ENCODE measurements around the gene ASB18.
"Not testable (repeated sequence)": the region's sequence is repeated elsewhere in the genome, so short reads cannot be mapped to it uniquely, and the experiment has no call there.

Gene ASB18

DNA sequence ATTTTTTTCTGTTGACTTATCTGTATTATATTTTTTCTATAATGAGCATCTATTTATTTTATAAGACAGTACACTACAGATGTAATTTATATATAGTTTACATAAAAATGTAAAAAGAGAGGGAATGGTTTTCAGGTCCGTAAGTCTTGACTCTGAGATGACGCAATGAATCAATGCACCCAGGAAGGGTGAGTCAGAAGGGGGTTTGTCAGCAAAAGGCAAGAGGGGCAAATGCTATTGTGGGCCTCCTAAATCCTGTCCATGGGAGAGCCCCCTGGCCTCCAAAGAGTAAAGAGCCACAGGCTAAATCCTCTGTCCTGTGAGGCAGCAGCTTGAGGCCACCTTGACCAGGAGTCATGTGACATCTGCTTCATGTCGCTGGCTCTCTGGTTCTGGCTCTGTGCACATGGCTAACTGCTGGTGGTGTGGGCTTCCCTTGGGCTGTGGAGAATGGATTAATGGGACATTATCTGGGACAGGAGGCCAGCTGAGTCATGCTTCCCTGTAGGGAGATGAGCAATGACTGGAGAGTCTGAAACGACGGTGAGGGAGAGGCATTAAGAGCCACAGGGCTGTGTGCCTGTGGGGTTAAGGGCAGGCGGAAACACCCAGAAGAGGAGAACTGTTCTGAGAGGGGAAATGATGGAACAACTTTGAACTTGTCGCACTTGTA is 22.8 kb upstream of the ASB18 start:
- DNase-seq (ENCODE audit: low read depth in 3 of 3), result no peak

DNA sequence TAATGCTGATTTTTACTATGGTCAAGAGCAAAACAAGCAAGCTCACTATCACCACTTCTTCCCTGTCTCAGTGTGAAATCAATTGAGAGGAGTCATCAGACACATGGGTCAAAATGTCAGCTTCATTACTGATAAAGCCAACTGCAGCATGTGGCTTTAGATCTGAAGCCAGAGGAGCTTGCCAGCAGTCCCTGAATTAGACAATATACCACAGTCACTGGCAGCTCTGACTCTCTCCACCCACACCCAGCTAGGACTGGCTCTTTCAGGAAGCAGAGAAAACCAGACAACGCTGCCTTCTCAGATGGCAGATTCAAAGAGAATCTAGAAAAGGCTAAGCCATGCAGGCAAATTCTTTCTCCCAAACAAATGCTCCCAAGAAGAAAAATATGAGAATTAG is 20.0 kb upstream of the ASB18 start:
- no peak for DNase-seq (ENCODE audit: low read depth in 3 of 3)

DNA sequence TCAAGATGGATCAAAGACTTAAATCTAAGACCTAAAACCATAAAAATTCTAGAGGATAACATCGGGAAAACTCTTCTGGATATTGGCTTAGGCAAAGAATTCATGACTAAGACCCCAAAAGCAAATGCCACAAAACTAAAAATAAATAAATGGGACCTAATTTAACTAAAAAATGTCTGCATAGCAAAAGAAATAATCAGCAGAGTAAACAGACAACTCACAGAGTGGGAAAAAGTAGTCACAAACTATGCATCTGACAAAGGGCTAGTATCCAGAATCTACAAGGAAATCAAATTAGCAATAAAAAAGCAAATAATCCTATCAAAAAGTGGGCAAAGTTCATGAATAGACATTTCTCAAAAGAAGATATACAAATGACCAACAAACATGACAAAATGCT is 18.2 kb upstream of the ASB18 start:
- no peak for DNase-seq (ENCODE audit: low read depth in 3 of 3)

DNA sequence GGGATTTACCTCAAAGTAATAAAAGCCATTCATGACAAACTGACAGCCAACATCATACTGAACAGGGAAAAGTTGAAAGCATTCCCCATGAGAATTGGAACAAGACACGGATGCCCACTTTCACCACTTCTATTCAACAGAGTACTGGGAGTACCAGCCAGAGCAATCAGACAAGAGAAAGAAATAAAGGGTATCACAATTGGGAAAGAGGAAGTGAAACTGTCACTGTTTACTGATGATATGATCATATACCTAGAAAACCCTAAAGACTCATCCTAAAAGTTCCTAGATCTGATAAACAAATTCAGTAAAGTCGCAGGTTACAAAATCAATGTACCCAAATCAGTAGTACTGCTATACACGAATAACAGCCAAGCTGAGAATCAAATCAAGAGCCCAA is 17.2 kb upstream of the ASB18 start:
- no peak for DNase-seq (ENCODE audit: low read depth in 3 of 3)

DNA sequence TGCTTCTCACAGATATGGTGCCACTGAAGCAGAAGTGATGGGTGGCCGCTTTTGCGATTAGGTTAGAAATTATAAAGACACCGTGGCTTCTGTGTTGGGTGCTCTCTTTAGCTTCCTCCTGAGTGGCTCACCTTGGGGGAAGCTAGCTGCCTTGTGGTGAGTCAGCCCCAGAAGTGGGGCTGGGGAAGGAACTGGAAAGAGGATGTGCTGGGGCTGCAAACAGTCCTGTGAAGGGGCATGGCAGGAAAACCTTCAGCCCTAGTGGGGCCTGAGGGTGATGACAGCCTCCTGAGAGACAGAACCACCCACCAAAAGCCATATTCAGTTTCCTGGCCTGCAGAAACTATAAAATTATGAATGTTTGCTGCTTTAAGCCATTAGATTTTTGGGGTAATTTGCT is 8.9 kb upstream of the ASB18 start:
- no peak for DNase-seq (ENCODE audit: low read depth in 3 of 3)

DNA sequence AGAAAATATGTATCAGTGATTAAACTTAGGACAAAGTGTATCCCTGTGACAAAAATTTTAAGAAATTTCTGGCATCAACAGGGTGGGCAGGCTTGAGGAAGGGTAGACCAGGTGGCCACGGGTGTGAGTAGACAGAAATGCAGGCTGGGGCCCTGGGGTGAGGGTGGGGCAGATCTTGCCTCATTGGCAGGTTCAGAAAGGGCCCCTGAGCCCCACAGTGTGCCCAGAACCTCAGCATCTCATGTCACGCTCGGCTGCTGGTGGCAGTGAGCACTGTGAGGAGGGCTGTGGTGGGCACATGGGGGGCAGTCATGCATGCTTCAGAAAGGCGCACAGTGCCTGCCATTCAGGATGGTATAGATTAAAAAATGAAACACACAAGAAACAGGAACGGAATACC is 7.6 kb upstream of the ASB18 start:
- no peak for DNase-seq (ENCODE audit: low read depth in 3 of 3)

DNA sequence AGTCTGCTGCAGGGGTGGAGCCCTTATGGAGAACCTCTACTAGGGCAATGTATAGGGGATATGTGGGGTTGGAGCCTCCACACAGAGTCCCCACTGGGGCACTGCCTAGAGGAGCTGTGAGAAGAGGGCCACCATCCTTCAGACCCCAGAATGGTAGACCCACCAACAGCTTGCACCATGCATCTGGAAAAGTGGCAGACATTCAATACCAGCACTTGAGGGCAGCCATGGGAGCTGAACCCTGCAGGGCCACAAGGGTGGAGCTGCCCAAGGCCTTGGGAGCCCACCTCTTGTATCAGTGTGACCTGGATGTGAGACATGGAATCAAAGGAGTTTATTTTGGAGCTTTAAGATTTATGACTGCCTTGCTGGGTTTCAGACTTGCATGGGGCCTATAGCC is 5.7 kb upstream of the ASB18 start:
- not testable (repeated sequence) for DNase-seq (ENCODE audit: low read depth in 3 of 3)

DNA sequence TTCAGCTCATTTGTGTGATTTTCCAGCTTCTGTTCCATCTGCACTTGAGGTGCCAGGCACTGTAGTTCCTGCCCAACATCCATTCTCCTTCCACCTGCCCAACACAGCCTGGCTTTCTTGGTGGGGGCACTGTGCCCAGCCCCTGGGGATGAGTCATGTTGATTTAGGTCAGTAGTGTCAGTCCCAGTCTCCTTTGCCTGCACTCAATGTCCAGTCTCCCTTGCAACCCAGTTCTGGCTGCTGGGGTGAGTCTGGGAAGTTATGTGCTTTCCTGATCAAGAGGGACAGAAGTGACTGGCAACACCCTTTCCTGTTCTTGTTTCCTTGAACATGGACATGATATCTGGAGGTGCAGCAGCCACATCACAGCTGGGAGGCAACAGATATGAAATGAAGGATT is 1.5 kb upstream of the ASB18 start:
- no peak for DNase-seq (ENCODE audit: low read depth in 3 of 3)

DNA sequence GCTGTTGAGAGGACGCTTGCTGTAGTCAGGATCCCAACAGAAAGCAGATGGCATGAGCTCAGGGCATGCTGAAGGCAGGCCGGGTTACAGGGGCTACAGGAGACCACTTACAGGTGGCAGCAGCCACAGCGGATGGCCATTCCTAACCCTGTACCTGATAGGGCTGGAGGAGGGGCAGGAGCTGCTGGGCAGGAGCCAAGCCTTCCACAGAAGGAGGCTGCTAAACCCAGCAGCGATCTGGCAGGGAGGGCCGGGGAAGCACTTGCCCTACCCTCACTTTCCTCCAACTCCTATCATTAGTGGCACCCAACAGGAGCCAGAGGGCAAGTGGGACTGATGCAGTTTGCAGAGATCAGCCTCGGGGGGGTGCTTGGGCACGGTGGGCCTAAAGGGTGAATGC is 2.0 kb downstream of the ASB18 start:
- DNase-seq (ENCODE audit: low read depth in 3 of 3), result no peak

DNA sequence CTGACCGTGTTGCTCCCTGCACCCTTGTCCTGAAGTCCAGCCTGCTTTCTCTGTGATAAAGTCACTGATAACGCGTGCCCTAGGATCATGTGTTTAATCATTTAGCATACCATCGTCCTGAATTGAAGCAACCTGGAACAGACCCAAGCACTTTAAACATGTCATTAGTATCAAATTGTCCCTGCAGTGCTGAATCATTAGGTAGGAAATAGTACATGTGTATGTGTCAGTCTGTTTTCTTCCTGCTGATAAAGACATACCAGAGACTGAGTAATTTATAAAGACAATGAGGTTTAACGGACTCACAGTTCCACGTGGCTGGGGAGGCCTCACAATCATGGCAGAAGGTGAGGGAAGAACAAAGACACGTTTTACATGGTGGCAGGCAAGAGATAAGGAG is 2.8 kb downstream of the ASB18 start:
- DNase-seq (ENCODE audit: low read depth in 3 of 3), result no peak

DNA sequence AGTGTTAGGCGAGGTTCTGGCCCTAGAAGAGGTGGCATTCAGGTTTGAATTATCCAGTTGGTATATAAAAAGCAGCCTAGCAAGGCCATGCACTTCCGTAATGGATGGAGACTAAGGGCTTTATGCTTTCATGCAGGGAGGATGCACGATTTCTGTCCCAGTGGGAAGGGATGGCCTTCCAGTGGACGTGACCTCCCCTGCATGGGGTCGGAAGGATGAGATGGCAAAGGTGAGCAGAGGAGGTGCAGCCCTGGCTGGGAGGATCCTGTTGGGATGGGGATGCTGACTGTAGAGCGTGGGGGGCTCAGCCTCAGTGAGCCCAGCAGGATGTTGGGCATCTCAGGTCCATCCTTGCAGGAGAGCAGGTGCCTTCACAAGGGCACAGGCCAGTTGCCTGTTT is 4.8 kb downstream of the ASB18 start:
- no peak for DNase-seq (ENCODE audit: low read depth in 3 of 3)

DNA sequence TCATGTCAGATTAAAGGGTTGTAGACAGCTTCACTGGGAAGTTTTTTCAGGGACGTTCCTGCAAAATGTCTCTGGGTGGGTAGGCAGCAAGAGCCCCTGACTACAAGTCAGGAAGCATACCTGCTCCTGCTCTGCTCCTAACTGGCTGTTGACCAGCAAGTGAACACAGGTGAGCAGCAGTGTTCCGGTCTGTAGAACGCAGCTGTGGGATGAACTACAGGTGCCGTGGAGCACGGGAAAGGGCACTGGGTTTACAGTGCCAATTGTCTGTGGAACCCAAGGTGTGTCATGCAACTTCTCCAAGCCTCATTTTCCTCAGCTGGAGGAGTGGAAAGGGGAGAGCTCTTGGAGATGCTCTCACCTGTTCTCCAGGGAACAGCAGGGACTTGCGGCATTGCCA is 6.6 kb downstream of the ASB18 start:
- no peak for DNase-seq (ENCODE audit: low read depth in 3 of 3)

DNA sequence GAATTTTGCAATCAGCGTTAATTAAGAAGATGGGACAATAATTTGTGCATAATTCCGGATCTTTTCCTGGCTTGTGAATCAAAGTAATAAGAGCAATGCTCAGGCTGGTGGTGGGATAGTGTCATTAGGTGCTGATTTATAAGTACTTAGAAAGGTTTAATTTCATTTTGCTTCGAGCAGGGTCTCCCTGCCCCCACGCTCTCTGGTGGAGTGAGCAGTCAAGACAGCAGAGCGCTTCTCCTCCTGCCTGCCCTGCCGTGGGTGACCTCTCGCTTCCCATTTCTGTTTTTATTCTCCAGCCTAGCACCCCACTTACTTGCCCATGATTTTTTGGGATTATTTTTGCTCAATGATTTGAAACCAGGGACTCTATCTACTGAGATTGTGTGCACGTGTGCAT is 7.1 kb downstream of the ASB18 start:
- no peak for DNase-seq (ENCODE audit: low read depth in 3 of 3)

DNA sequence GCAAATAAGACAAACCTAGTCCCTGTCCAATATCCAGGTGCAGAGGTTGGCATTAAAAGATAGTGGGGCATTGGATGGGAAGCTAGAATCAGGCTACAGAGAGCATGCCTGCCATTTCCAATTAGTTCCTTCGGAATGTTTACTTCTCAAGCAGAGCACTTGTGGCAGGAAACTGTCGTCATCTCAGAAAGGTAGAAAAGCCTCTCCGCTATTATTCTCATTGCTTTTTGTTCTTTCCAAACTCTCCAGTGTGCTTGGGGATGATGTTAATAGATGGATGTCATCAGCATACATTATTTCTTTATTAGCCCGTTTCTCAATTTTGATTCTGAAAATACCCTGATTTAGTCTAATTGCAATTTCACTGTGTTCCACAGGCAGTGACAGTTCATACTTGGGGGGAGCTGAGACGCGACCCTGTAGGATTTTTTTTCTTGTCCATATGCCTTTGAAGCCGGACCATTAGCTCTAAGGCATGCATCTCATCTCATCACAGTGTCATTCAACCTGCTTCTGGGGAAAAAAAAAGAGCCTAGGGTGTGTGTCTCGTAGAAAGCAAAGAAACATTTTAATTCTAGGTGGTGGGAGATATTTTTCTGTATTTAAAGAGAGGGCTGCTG is 7.7 kb downstream of the ASB18 start:
- no peak for DNase-seq (ENCODE audit: low read depth in 3 of 3)

DNA sequence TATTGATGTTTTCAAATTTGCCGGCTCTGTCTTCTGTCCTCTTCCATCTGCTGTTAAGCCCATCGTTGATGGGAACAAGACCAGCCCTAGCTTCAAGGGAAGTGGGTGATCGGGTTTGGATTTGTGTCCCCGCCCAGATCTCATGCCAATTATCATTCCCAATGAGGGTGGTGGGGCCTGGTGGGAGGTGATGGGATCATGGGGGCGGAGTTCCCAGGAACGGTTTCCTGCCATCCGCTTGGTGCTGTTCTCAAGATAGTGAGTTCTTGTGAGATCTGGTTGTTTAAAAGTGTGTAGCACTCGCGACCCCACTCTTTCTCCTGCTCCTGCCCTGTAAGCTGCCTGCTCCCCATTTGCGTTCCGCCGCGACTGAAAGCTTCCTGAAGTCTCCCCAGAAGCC is 9.5 kb downstream of the ASB18 start:
- no peak for DNase-seq (ENCODE audit: low read depth in 3 of 3)

DNA sequence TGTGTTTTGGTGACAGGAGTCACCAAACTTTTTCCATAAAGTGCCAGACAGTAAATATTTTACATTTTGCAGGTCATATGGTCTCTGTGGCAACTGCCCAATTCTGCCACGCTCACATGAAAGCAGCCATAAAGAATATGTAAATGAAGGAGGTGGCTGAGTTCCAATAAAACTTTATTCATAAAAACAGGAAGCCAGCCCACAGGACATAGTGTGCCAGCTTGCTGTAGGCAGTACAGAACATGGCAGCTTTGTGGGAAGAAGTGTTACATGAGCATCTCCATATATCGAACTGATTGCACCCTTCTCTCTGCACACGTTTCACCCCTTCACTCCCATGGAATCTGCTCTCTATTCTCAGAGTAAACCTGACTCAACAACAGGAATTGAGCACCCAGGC is 10.2 kb downstream of the ASB18 start:
- DNase-seq (ENCODE audit: low read depth in 3 of 3), result no peak

DNA sequence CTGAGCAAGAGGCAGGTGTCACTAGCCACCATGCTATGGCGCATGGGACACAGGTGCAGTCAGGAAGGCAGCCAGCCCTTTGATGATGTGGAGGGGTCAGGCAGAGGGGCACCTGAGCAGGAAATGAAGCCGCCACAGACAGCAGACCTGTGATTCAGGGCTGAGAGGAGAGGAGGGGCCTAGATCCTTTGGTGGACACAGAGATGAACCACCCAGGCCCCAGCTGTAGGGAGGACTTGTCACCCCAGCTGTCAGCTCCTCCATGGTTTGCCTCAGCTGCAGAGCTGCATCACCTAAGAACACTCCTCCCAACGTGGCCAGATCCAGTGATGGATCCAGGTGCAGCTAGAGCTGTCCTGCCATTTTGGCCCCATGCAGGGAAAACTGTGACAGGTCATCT is 11.6 kb downstream of the ASB18 start:
- no peak for DNase-seq (ENCODE audit: low read depth in 3 of 3)

DNA sequence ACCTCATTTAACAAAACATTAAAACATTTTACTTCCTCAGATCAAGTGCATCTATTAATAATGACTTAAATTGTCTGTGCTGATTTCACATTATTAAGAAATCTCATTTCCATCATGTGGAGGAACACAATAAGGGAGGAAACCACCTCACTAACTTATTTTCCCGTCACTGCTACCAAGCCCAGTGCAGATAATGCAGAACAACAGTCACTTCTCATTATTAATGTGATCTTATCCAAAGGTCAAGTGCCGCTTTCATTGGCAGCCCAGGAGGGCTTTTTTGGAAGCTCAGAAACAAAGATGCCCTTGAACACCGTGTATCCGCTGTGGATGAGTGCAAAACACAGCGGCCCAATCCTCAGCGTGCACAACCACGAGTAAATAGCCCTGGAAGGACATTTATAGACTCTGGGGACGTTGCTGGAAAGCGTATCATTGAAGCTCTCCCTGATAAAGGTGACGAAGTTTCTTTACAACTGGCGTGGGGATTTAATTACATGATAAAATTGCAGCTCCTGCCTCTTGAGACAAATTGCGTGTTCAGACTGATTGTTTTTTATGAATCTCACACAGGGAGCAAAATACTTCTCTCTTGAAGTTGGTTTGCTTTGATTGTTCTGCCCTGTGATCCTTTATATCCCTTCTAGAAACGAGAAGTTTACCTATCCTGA is 13.2 kb downstream of the ASB18 start:
- no peak for DNase-seq (ENCODE audit: low read depth in 3 of 3)

DNA sequence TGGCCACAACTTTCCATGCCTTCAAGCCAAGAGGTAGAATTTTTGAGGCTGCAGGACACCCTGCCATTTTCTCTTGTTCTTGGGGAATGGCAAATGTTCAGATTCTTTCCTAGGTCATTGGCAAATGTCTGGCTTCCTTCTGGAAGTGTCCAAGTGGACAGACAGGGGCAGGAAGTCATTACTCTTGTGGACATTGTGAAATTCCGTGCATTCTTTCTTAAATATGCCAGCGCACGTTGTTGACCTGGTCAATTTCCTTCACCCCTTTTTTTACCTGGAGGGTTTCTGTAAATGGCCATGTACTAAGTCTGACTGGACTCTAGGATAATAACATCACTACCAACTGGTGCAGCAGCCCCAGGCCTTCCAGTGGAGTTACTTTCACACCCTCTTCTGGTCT is 13.9 kb downstream of the ASB18 start:
- no peak for DNase-seq (ENCODE audit: low read depth in 3 of 3)

DNA sequence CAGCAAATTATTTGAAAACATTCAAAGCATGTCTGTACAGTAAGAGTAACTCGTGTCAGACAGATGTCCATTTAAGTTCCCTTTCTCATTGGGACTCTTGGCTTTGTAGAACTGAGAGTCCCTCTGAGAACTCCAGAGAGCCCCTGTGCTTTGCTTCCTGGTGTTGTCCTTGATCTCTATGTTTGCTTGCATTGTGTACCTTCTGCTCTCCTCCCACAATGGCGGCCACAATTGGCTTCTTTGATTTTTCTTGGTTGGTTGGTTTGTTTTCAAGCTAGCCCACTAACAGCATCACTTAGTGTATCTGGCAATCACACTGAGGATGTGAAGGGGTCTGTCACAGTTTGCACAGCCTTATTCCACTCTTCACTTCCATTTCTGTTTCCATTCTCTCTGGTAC is 15.1 kb downstream of the ASB18 start:
- no peak for DNase-seq (ENCODE audit: low read depth in 3 of 3)

DNA sequence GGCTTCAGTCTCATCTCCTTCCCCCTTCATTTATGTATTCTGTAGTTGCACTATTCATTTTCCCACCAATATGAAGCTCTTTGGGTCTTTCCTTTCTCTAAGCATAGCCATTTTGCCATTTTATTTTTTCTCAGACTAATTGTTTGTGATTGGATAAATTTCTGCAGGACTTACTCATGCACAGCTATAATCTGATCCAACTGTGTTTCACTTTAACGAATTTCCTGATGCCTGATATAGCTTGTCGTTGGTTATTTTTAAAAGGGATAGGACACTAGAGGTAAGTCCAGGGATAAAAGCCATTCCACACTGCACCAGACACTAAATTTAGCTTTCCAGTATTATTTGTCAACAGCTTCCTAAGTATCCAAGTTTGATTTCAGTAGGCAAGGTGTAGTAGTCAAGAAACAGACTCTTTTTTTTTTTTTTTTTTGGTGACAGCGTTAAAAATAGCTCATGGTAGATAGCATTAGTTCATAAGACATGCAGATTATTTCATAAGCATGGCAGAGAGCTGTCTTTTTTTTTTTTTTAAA is 17.4 kb downstream of the ASB18 start:
- no peak for DNase-seq (ENCODE audit: low read depth in 3 of 3)

DNA sequence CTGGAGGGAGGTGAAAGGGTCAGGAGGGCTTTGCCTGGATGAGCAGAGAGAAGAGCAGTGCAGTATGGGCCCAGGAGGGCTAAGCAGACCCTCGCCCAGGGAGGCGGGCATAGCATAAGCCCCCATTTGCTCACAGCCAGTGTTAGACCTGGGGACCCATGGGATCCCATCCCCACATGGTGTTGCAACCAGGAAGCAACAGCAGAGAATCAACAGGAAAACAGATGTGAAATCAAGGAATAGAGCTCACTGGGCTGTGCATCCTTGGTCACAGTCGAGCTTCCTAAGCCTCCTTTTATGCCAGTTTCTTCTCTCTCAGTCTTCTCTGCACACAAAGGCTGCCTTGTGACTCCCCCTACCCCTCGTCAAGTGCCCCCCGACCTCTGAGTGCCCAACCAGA is 19.9 kb downstream of the ASB18 start:
- DNase-seq (ENCODE audit: low read depth in 3 of 3), result no peak

DNA sequence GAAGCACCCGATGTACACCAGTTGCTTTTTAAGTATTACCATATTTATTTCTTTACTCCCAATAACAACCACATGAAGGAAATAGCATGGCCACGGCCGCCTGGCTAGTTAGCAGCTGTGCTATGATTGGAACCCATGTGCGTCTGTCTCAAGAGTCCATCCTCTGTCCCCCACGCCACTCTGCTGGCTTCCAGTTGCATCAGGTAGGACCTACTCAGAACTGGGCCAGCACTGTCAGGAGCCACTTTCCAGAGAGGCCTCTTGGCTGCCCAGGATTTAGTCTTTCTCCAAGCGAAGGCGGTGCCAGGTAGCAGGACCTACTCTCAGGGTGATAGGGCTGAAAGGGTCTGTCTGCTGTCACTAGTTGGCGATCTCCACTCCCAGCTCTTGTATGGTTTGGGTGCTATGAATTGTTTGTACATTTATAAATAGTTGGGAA is 22.1 kb downstream of the ASB18 start:
- DNase-seq (ENCODE audit: low read depth in 3 of 3), result no peak

Data from stimulated activated CD4-positive, alpha-beta T cell treated with anti-CD3 and anti-CD28 coated beads, TNF-alpha, amount 100 ng/mL, for 4 hours (primary cell).